Measurements from ENCODE around the gene ELK3.

The ELK3 gene

GRCh38 chr12:96213869-96214268, 19.7 kb downstream of the ELK3 start:
- DNase-seq = no peak

DNA sequence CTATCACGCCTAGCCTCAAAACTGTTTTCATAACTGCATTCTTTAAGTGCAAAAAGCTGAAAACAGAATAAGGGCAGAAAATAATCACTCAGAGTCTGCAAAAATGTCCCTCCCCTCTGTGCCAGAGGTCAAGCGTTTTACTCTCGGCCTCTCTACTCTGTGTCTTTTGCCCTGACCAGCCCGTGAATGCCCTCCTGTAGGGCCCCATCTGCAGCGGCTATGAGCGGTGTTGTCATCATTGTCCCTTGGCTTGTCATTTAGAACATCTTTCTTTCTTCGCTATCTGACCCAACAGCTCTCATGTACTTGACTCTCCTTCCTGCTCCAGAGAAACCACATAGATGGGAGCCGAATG, 21.7 kb downstream of the ELK3 start:
- no peak for DNase-seq

GRCh38 chr12:96218989-96219678, 25.0 kb downstream of the ELK3 start:
- DNase-seq = no peak

GRCh38 chr12:96219700-96220206, 25.6 kb downstream of the ELK3 start:
- DNase-seq = peak; percentile 93

- no peak for DNase-seq
Observed at GRCh38 chr12:96220902-96221301, 26.7 kb downstream of the ELK3 start.

DNA sequence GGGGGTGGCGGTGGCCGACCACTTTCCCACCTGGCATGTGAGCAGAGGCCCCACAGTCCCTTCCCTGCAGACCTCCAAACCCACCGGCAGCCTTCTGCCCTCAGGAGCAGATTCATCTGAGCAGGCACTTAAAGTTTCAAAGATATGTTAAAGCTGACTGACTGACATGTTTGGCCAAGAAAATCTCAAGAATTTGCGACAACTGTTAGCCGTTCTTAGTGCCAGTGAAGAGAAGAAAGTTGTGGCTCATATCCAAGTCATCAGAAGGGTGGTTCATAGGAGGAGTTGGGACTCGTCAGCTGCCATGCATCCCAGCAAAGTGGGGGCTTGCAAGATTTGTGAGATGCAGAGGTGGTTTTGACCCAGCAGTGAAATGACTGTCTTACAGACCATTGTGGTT, 27.2 kb downstream of the ELK3 start:
- DNase-seq = no peak

DNA sequence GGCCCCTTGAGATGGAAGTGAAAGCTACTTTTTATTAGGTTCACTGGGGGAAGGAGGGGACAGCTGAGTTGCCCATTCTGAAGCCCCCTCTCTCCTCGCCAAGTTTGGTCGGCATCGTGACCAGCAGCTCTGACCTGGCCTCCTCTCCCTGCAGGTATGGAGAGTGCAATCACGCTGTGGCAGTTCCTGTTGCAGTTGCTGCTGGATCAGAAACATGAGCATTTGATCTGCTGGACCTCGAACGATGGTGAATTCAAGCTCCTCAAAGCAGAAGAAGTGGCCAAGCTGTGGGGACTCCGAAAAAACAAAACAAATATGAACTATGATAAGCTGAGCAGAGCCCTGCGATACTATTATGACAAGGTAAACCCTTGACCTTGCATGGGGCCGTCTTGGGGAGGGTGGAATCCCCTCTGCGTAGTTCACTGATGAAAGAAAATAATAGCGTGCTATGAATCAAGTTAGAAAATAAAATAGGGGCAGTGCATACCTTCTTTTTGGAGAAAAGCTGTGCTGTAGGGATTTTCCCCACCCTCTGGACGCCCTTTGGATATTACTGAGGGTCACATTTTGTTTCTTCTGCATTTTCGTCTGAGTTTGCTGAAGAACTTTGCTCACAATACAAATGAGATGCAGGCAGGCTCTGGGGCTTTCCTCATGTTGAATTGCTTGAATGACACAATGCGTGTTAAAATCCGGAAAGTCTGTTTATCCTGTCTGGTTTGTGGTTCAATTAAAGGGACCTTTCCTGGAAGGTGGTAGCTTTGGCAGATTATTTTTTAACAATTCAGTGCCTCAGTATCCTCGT, 29.4 kb downstream of the ELK3 start:
- DNase-seq = no peak

- no peak for DNase-seq
Observed at GRCh38 chr12:96224219-96224615, 30.0 kb downstream of the ELK3 start.

- DNase-seq = no peak
Observed at GRCh38 chr12:96225044-96225855, 31.1 kb downstream of the ELK3 start.

- DNase-seq = no peak
Observed at GRCh38 chr12:96225994-96226399, 31.8 kb downstream of the ELK3 start.

- no peak for DNase-seq
Observed at GRCh38 chr12:96226401-96226800, 32.2 kb downstream of the ELK3 start.

GRCh38 chr12:96226801-96227348, 32.7 kb downstream of the ELK3 start:
- no peak for DNase-seq

DNA sequence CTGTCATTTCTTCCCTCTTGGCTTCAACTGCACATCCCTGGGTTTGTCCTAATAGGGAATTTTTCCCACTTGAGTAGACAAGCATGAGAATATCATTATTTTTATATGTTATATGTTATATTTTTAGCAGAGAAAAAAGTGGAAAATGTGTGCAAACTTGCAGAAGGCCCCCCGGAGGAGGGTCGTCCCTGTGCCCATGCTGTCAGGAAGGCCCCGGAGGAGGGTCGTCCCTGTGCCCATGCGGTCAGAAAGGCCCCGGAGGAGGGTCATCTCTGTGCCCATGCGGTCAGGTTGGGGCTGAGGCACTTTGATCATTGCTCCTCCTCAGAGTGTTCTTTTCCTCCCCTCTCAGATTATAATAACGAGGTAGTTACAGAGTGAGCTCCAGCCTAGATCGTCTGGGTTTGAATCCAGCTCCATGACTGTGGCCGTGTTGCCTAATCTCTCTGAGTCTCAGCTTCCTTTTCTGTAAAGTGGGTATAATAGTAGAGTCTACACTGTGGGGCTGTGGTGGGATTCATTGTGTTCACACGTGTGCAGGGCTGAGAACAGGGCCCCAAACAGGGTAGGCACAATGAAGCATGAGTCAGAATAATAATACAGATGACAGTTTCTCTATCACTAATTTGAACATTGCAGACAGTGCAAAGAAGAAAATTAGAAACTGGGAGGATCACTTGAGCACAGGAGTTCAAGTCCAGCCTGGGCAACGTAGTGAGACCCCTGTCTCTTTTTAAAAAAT, 33.4 kb downstream of the ELK3 start:
- DNase-seq = no peak

- DNase-seq = no peak
Observed at GRCh38 chr12:96228566-96229248, 34.5 kb downstream of the ELK3 start.

DNA sequence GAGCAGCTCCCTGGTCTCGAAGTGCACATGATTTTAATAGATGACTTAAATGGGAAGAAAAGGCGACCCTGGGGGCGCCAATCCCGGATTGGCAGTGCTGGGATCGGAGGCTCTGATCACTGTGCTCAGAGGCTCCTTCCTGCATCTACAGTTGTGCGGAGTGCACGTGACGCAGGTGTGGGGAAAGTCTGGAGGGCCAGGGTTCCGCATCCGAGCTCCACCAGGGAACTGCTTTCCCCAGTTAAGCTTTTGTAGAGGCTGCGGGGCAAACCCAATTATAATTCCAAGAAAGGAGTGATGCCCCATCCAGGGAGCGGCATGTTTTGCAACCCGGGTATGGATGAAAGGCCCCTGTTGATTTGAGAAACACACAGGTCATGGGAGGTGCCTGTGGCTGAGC, 36.5 kb downstream of the ELK3 start:
- no peak for DNase-seq

DNA sequence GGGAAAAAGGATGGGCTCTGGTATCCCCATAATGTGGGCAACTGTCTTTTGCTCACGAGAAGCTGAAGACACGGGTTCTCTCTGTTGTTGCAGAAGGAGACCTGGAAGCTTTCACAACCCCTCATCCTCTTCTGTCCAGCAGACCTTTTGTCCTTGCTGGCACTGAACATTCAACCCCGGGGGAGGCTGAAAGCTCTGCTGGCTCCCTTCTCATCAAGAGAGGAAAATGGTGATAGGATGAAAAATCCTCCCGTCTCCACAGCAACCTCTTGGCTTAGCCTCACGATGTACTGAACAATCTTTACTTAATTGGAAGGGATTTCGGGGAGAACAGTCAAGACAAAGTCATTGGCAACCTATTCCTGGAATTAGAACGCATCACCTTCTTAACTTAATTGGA, 39.0 kb downstream of the ELK3 start:
- DNase-seq = no peak

DNA sequence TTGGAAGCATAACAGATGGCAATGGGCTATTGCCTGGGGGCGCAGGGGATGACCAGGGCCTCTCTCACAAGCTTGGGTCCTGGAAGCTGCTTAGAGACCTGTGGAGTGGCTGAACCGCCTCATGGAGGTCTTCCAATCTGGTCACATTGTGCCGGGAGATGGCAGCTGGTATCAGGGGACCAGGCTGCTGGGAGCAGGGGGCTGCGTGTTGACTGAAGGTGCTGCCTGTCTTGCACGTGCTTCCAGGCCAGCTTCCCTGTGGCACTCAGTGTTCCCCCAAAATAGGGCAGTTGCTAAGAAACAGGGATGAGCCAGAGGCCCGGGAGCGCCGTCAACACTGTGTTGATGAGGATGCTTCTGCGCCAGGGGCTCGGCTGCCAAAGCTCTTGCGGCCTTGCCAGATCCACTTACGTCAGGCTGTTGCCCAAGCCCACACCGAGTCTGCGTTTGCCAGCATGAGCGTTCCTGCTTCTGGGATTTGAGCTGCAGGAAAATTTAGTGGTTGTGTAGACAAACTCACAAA, 39.8 kb downstream of the ELK3 start:
- DNase-seq = no peak

- DNase-seq = no peak
Observed at GRCh38 chr12:96234591-96235483, 40.7 kb downstream of the ELK3 start.

GRCh38 chr12:96235484-96235826, 41.3 kb downstream of the ELK3 start:
- DNase-seq = no peak

DNA sequence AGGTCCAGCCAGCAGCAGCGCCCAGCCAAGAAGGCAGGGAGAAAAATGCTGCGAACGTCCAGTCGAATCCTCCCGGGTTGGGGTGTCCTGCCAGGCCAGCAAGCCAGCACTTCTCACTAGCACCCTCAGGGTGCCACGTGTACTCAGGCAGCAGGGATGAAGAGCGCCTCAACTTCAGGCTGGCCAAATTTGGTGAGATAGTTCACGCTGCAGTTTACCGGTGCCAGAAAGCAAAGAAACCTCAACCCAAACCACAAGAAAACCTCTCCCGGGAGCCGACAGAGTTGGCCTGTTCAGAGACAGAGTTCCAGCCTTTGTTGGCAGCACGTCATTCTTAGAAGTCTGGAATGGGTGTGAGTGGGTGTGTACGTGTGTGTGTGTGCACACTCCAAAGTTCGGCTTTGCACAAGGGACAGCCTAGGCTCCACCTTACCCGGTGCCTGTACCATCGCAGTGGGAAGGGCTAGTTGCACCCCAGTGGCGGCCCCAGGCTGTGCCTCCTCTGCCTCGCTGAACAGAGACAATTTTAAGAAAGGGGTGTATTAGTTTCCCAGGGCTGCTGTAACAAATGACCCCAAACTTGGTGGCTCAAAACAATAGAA, 42.1 kb downstream of the ELK3 start:
- DNase-seq = no peak
